K562 (cell line): ENCODE data around the gene SEBOX. TPM values are rescaled to one million over a fixed set of nuclear protein-coding genes. Genes with fewer than 3 reads are reported as not detected.

Experiments used
- ARNT ChIP-seq, 2 experiments: fragments of 450-650 bp; IDR thresholded peaks; 2 replicates each; pipeline ENCODE4 v1.6.1; 2016; ENCODE audit warnings: mild to moderate bottlenecking in 1 of 2
- CBFB ChIP-seq: sonication (generic); formaldehyde crosslinking; IDR thresholded peaks from 2 replicates; pipeline ENCODE4 v1.4.0; 2020; ENCODE audit warnings: mild to moderate bottlenecking, missing genetic modification reagents
- CHD2 ChIP-seq: IDR thresholded peaks from 2 replicates; pipeline ENCODE4 v1.6.1; 2011; ENCODE audit warnings: low read depth, low read length
- FOXP4 ChIP-seq: sonication (generic); formaldehyde crosslinking; IDR thresholded peaks from 2 replicates; pipeline ENCODE4 v1.8.0; 2022; ENCODE audit warnings: mild to moderate bottlenecking, missing genetic modification reagents, borderline replicate concordance
- GMEB1 ChIP-seq: fragments of 250-450 bp; sonication (Bioruptor Pico); IDR thresholded peaks from 2 replicates; pipeline ENCODE4 v1.4.0; 2020; ENCODE audit warnings: mild to moderate bottlenecking
- HNRNPLL ChIP-seq: fragments of 200-400 bp; formaldehyde crosslinking; IDR thresholded peaks from 2 replicates; pipeline ENCODE4 v1.6.1; 2017; ENCODE audit warnings: low read length, low read depth, mild to moderate bottlenecking; ENCODE audit not compliant: poor library complexity, severe bottlenecking
- KDM2B ChIP-seq: fragments of 250-450 bp; sonication (Bioruptor Pico); IDR thresholded peaks from 2 replicates; pipeline ENCODE4 v1.8.0; 2021; ENCODE audit warnings: mild to moderate bottlenecking, moderate library complexity
- KLF16 ChIP-seq: IDR thresholded peaks from 2 replicates; pipeline ENCODE4 v1.6.1; 2016; ENCODE audit warnings: antibody characterized with exemption
- RFX1 ChIP-seq: fragments of 450-650 bp; IDR thresholded peaks from 2 replicates; pipeline ENCODE4 v1.6.1; 2016; ENCODE audit warnings: mild to moderate bottlenecking, moderate library complexity
- TEAD1 ChIP-seq, 2 experiments: fragments of 450-650 bp in 1 of 2; sonication (generic) in 1 of 2; formaldehyde crosslinking; IDR thresholded peaks; 2 replicates each; pipeline versions ENCODE4 v1.4.0 to v1.8.0; 2020 to 2022; ENCODE audit warnings: mild to moderate bottlenecking in 2 of 2, missing genetic modification reagents in 1 of 2
- ZBTB40 ChIP-seq, 2 experiments: fragments of 450-650 bp in 1 of 2; sonication (generic) in 1 of 2; formaldehyde crosslinking in 1 of 2; IDR thresholded peaks; 2 replicates each; pipeline versions ENCODE4 v1.7.1 to v1.9.0; 2016 to 2022; ENCODE audit warnings: inconsistent platforms in 1 of 2, mild to moderate bottlenecking in 1 of 2, missing genetic modification reagents in 1 of 2
- ZNF175 ChIP-seq: fragments of 200-800 bp; sonication (Bioruptor generic); IDR thresholded peaks from 2 replicates; pipeline ENCODE4 v1.6.1; 2016; ENCODE audit warnings: low read depth, mild to moderate bottlenecking, missing genetic modification characterization, missing compliant biosample characterization
- ZNF384 ChIP-seq: IDR thresholded peaks from 2 replicates; pipeline ENCODE4 v1.6.1; 2012; ENCODE audit warnings: low read depth, low read length, improper control_type of control experiment
- ZNF695 ChIP-seq: fragments of 450-650 bp; formaldehyde crosslinking; IDR thresholded peaks from 2 replicates; pipeline ENCODE4 v1.4.0; 2020; ENCODE audit warnings: mild to moderate bottlenecking, moderate library complexity
- ZNF699 ChIP-seq: fragments of 250-450 bp; sonication (Bioruptor Pico); IDR thresholded peaks from 2 replicates; pipeline ENCODE4 v1.8.0; 2021; ENCODE audit warnings: mild to moderate bottlenecking, moderate library complexity; ENCODE audit not compliant: insufficient replicate concordance
- polyA plus RNA-seq, 8 experiments: library from polyadenylated mRNA; depleted of rRNA in 4 of 8; stranded (reverse) in 5 of 8; unstranded in 3 of 8; fragments of >200 nt; fragmentation: Nextera tagmentation in 2 of 8; fragmentation: Illumina TruSeq in 1 of 8; extraction: Ambion mirVana in 2 of 8; extraction: Trizol in 1 of 8; gene quantifications; 2 replicates each; pipeline versions ENCODE4 v1.2.1 to v1.2.3, GENCODE V29; 2011 to 2014; ENCODE audit warnings: inconsistent platforms in 1 of 8, missing spikeins in 1 of 8
- total RNA-seq, 7 experiments: library from RNA; depleted of rRNA in 6 of 7; stranded (reverse); fragments of >200 nt in 6 of 7; fragmentation: Illumina TruSeq in 2 of 7; extraction: Trizol in 2 of 7; gene quantifications; 2 replicates each; pipeline versions ENCODE4 v1.2.1 to v1.2.3, GENCODE V29; 2011 to 2021; ENCODE audit warnings: low replicate concordance in 1 of 7

Gene SEBOX
- total and polyA plus RNA-seq, 9 of the 15 experiments (the other 6 are each of a cell fraction or from before 2014, with no cell fraction given) = not detected

GRCh38 chr17:28370035-28370743 is 5.2 kb upstream of the SEBOX start, which contains the start of gene VTN (continued):
- no peak for TF ChIP-seq ARNT (IDR thresholded peaks at IDR 0.05)
- TF ChIP-seq TEAD1 (CRISPR knock-in tag; IDR thresholded peaks at IDR 0.05) = peak; percentile 67 to 76; a peak in 2 of 4 replicates
- TF ChIP-seq KLF16 = no peak
- no peak for TF ChIP-seq RFX1
- no peak for TF ChIP-seq ZNF695 (CRISPR knock-in tag)
- TF ChIP-seq GMEB1 = no peak
- no peak for TF ChIP-seq KDM2B (CRISPR knock-in tag)
- TF ChIP-seq ZNF384 = no peak
- TF ChIP-seq ZNF699 (CRISPR knock-in tag) = no peak
- TF ChIP-seq CBFB = no peak
- no peak for TF ChIP-seq ZNF175 (CRISPR knock-in tag)
- TF ChIP-seq CHD2 = no peak
- peak; percentile 52 for TF ChIP-seq HNRNPLL
- no peak for TF ChIP-seq FOXP4
- no peak for TF ChIP-seq ZBTB40 (IDR thresholded peaks at IDR 0.05)
- TF ChIP-seq ZBTB40 (CRISPR knock-in tag; IDR thresholded peaks at IDR 0.05) = no peak
